Measurements from ENCODE around the gene SECTM1.
A peak's percentile ranks its signal among the peaks of the same experiment; 100 is the strongest.

Gene SECTM1

DNA sequence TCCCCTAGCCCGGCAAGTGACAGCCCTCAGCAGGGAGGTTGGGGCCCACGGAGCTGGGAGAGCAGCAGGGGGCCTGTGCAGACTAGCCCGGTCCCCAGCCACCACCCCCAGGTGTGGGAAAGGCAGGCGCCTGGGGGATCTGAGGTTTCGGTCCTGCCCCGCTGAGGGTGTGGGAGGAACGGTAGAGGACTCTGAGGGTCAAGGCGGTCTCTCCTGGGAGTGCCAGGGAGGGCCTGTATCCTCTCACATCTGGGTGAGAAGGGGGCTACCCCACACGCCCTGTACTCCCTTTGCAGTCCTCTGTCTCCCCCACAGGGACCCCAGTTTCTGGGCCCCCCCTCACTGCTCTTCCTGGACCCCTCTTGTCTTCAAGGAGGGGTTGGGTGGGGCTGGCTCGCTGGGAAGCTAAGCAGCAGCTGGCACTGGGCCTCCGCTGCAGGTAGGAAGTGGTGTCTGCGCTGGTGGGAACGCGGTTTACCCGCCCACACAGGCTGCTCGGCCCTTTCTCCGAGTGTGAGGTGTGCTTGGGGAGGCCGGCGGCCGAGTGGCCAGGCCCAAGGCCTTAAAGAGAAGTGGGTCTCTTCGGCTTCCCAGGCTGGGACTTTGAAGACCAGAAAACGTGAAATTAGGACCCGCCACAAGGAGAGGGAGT is 31.5 kb downstream of the SECTM1 start:
- Mint-ChIP-seq H3K4me1 (peaks cover 33% of the 10 kb centered on the region), H3K4me3 (no peak overlapping the region), H3K27me3 (ENCODE audit: low read depth) (no peaks in the 10 kb centered on the region)

DNA sequence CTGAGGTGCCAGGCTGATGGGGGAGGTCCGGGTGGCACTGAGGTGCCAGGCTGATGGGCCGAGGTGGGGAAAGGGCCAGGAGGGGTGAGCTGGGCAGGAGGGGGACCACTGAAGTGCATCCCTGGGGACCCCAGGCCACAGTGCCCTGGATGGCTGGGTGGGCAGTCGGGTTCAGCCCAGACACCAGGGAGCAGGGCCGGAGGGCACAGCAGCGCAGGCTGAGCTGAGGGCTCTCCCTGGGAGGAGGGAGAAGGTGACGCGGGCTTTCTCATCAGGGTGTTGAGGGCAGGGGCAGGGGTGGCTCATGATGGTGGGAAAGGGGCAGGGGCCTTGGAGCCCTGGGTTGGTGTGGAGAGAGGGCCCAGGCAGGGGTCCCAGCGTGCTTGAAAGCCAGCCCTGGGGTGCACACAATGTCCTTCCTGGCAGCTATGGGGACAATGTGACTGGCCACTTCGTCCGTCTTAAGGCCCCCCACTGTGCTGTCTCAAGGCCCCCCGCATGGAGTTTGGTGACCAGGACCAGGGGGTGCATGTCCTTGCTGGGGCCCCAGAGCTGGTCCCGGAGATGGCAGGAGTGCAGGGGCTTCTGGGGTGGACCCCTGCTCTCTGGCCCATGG is 32.2 kb downstream of the SECTM1 start:
- Mint-ChIP-seq H3K4me3 (no peak overlapping the region), H3K4me1 (peaks cover 34% of the 10 kb centered on the region), H3K27me3 (ENCODE audit: low read depth) (peaks cover 6% of the 10 kb centered on the region), H3K27ac (no peak overlapping the region), H3K36me3 (ENCODE audit: low read depth) (no peaks in the 10 kb centered on the region), H3K9me3 (no peaks in the 10 kb centered on the region)
- TF ChIP-seq CTCF (IDR thresholded peaks at IDR 0.05; ENCODE audit: unreplicated experiment in 3 of 3) = no peak

More for the DNA sequence above, 31.5 kb downstream of the SECTM1 start:
- H3K9me3 Mint-ChIP-seq = no peaks in the 10 kb centered on the region
- no peaks in the 10 kb centered on the region for H3K36me3 Mint-ChIP-seq (ENCODE audit: low read depth)
- H3K27ac Mint-ChIP-seq = peak overlapping the region in 1 of 3 experiments; percentile 67
- no peak for TF ChIP-seq CTCF (IDR thresholded peaks at IDR 0.05; ENCODE audit: unreplicated experiment in 3 of 3)

DNA sequence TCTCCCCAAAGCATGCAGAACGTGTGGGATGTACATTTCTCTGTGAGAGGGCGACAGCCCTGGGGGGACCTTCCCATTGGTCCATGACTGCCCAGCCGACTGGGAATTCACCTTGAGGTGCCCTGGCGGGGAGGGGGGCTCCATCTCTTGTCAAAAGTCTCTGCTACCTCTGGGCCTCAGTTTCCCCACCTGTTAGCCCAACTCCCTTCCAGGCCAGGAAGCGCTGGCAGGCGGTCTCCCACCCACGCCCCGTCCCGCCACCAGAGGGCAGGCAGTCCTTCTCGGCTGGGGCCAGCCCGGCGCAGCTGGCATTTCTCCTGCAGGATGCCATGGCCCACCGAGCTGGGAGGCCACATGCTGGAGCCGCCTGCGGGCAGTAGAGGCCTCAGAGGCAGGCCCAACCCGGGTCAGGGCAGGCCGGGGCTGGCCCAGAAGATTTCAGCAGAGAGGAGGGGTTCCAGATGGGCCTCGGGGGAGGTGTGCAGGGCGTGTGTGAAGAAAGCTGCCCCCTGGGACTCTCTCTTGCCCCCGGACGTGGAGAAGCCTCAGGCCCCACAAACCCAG is 32.8 kb downstream of the SECTM1 start:
- Mint-ChIP-seq H3K9me3 (no peaks in the 10 kb centered on the region), H3K27me3 (ENCODE audit: low read depth) (peaks cover 6% of the 10 kb centered on the region), H3K4me1 (peaks cover 34% of the 10 kb centered on the region), H3K27ac (no peak overlapping the region), H3K36me3 (ENCODE audit: low read depth) (no peaks in the 10 kb centered on the region), H3K4me3 (no peak overlapping the region)
- peak; percentile 60 to 71 (median 68) for TF ChIP-seq CTCF (IDR thresholded peaks at IDR 0.05; ENCODE audit: unreplicated experiment in 3 of 3)

GRCh38 chr17:82300228-82300627 is 33.3 kb downstream of the SECTM1 start:
- Mint-ChIP-seq H3K4me3 (no peak overlapping the region), H3K27me3 (ENCODE audit: low read depth) (peaks cover 6% of the 10 kb centered on the region), H3K4me1 (peaks cover 39% of the 10 kb centered on the region), H3K36me3 (ENCODE audit: low read depth) (no peaks in the 10 kb centered on the region), H3K27ac (peak overlapping the region in 2 of 3 experiments; percentile 67 to 74), H3K9me3 (no peaks in the 10 kb centered on the region)
- no peak for TF ChIP-seq CTCF (IDR thresholded peaks at IDR 0.05; ENCODE audit: unreplicated experiment in 3 of 3)

- no peak for TF ChIP-seq CTCF (IDR thresholded peaks at IDR 0.05; ENCODE audit: unreplicated experiment in 3 of 3)
- H3K4me3 Mint-ChIP-seq = peak overlapping the region in 1 of 3 experiments; percentile 13
- peaks cover 40% of the 10 kb centered on the region for H3K4me1 Mint-ChIP-seq
- no peaks in the 10 kb centered on the region for H3K36me3 Mint-ChIP-seq (ENCODE audit: low read depth)
- H3K27me3 Mint-ChIP-seq (ENCODE audit: low read depth) = peaks cover 6% of the 10 kb centered on the region
- peak overlapping the region in 2 of 3 experiments; percentile 67 to 74 for H3K27ac Mint-ChIP-seq
- no peaks in the 10 kb centered on the region for H3K9me3 Mint-ChIP-seq
Observed at GRCh38 chr17:82299452-82299851, 34.1 kb downstream of the SECTM1 start.

Data from nephron (organoid).